Prostate gland (tissue), 2 donors: Measurements from ENCODE around the gene ZNF569. TPM values are rescaled to one million over a fixed set of nuclear protein-coding genes. Genes with fewer than 3 reads are reported as not detected.

Experiments
- DNase-seq: peaks from one replicate; pipeline ENCODE4 v3.0.0-alpha.2; 2019; ENCODE audit warnings: low spot score
- H3K27ac ChIP-seq, 2 donors: fragments of 200-600 bp; sonication (generic); 2 replicates each; pipeline ENCODE4 v1.5.1; 2017 to 2019
- H3K27me3 ChIP-seq: fragments of 200-600 bp; sonication (generic); replicated peaks from 2 replicates; pipeline ENCODE4 v1.5.1; 2019; ENCODE audit not compliant: insufficient read depth
- H3K36me3 ChIP-seq, 2 donors: fragments of 200-600 bp; sonication (generic); 1 replicate in 1 of 2; 2 replicates in 1 of 2; pipeline versions ENCODE4 v1.5.1 to v1.8.1; 2017 to 2019
- H3K4me1 ChIP-seq: fragments of 200-600 bp; sonication (generic); replicated peaks from 2 replicates; pipeline ENCODE4 v1.5.1; 2019
- H3K4me3 ChIP-seq, 2 donors: fragments of 200-600 bp; sonication (generic); 2 replicates each; pipeline ENCODE4 v1.5.1; 2017 to 2019
- H3K9me3 ChIP-seq: fragments of 200-600 bp; sonication (generic); 2 replicates; pipeline ENCODE4 v1.5.1; 2017
- POLR2A ChIP-seq: fragments of 450-650 bp; IDR thresholded peaks from one replicate; pipeline ENCODE4 v1.6.1; 2016; ENCODE audit warnings: antibody characterized with exemption, mild to moderate bottlenecking
- POLR2AphosphoS5 ChIP-seq: sonication (generic); formaldehyde crosslinking; IDR thresholded peaks from one replicate; pipeline ENCODE4 v1.6.1; 2017; ENCODE audit warnings: antibody characterized with exemption
- WGBS: methylation state at CpG from one replicate; pipeline ENCODE4 v1.1.5; 2018; 5-methylcytosine and 5-hydroxymethylcytosine counted together
- intact Hi-C: fragments of 100-400 bp; cut with DNase I; formaldehyde crosslinking; loops from one replicate; pipeline ENCODE4 v1.14.2; 2022
- total RNA-seq, 2 donors: library from RNA; depleted of rRNA; stranded (reverse); fragments of >200 nt; gene quantifications; one replicate each; pipeline ENCODE4 v1.1.0, GENCODE V29; 2016
- TF ChIP-seq, protein P1 (sequence below), 4 experiments: fragments of 200-600 bp in 2 of 4; fragments of 450-650 bp in 2 of 4; sonication (generic) in 2 of 4; IDR thresholded peaks; 1 replicate in 3 of 4; 2 replicates in 1 of 4; pipeline ENCODE4 v1.5.1; 2016 to 2019; ENCODE audit warnings: antibody characterized with exemption in 4 of 4, mild to moderate bottlenecking in 2 of 4, moderate library complexity in 2 of 4

The ZNF569 gene
- total RNA-seq = 1 to 10 TPM; 4.8 to 6.1 TPM

DNA sequence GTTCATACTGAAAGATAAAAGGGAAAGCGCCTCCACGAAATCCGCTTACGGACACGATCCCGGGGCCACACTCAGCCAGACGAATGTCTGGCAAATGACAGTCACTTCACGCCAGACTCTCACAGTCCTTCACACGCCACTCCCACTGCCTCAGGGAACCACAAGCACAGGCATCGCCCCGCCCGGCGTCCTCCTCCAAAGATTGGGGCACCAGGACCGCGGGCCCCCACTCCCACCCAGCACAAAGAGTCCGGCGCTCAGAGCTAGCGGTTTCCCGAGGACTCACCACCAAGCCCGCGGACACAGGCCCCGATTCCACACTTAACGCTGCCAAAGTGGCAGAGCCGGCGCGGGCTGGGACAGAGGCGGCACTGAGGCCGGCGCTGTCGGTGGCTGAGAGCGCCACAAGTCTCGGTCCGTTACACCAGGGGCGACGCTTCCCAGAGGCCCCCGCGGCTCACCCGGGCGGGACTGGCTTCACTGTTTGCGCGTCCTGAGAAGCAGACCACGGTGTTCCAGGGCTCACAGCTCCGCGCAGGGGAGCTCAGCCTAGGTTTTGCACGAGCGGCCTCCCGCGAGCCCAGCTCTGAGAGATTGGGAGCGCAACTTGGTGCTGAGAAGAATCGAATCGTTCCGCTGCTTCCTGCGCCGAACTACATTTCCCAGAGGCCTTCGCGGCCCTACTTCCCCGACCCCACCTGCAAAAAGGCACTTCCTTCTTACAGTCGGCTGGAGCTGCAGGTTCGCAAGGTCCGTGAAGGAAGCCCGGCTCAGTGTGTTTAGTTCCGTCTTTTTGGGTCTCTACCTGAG, at the start of gene ZNF569:
ZNF569 (minus strand) TSS at position 647 of the 810 bp plus-strand sequence. CDS start 22,523 bp downstream, outside the sequence.
- peak within 1 kb of the TSS; percentile 89 to 95 for H3K27ac ChIP-seq
- no peaks in the 10 kb centered on the region for H3K9me3 ChIP-seq
- no peaks in the 10 kb centered on the region for H3K36me3 ChIP-seq
- H3K4me1 ChIP-seq = no peaks in the 10 kb centered on the region
- H3K27me3 ChIP-seq = no peaks in the 10 kb centered on the region
- 1% methylated on average over 59 of the region's 62 CpGs for WGBS
- peak; percentile 94 for DNase-seq
- TF ChIP-seq POLR2A (no peak), POLR2AphosphoS5 (peak; percentile 94)
- TF ChIP-seq, protein P1, sequence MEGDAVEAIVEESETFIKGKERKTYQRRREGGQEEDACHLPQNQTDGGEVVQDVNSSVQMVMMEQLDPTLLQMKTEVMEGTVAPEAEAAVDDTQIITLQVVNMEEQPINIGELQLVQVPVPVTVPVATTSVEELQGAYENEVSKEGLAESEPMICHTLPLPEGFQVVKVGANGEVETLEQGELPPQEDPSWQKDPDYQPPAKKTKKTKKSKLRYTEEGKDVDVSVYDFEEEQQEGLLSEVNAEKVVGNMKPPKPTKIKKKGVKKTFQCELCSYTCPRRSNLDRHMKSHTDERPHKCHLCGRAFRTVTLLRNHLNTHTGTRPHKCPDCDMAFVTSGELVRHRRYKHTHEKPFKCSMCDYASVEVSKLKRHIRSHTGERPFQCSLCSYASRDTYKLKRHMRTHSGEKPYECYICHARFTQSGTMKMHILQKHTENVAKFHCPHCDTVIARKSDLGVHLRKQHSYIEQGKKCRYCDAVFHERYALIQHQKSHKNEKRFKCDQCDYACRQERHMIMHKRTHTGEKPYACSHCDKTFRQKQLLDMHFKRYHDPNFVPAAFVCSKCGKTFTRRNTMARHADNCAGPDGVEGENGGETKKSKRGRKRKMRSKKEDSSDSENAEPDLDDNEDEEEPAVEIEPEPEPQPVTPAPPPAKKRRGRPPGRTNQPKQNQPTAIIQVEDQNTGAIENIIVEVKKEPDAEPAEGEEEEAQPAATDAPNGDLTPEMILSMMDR (IDR thresholded peaks at IDR 0.05) = no peak
- H3K4me3 ChIP-seq = peak within 1 kb of the TSS; percentile 70 to 86
- intact Hi-C loops = loop anchor here (5.0 kb wide), 3 partner anchors 95 to 620 kb away; partner anchors contain the start of genes ZNF527, ZNF568 and ZNF829

DNA sequence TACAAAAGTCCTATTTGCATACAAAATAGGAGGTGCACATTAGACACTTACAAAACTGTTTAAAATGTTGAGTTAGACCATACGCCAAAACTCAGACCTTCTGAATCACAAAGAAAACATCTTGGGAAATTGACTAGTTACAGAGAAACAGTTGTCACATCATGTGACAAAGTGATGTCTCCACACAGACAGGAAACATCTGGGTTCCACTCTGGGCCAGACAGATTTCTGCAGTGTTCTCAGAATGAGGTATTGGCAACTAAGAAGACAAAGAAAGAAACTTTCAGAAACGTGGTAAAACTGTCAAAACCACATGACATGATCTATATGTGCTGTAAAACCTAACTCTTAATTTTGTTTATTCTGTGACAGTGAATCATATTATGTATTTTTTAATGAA, 46.2 kb upstream of the ZNF569 start:
- WGBS = 68% methylated on average over 2 of the region's 2 CpGs
- no peak overlapping the region for H3K4me3 ChIP-seq
- H3K4me1 ChIP-seq = no peaks in the 10 kb centered on the region
- no peak overlapping the region for H3K27ac ChIP-seq
- TF ChIP-seq POLR2AphosphoS5 = no peak
- no peak for TF ChIP-seq POLR2A
- TF ChIP-seq, protein P1 (IDR thresholded peaks at IDR 0.05) = no peak
- H3K27me3 ChIP-seq = no peaks in the 10 kb centered on the region
- no peaks in the 10 kb centered on the region for H3K9me3 ChIP-seq
- no peaks in the 10 kb centered on the region for H3K36me3 ChIP-seq
- intact Hi-C loops = no loop called here
- DNase-seq = no peak

DNA sequence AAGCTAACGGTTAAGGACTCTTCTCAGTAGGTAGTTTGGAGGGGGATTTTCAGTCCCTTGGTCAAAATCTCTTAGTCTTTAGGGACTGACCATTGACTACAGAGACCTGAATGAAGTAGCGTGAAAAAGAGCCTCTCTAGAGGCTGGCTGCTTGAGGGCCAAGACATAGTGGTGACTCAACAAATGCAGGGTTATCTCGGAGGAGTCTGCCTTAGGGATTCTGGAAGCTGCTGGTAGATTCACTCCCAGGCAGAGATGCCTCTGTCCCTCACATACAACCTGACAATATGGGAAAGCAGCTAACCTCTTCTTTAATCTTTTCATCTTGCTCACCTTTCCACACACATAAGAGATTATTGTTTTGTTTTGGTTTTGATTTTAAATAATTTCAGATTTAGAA, 44.6 kb upstream of the ZNF569 start:
- TF ChIP-seq POLR2A (no peak), POLR2AphosphoS5 (no peak)
- TF ChIP-seq, protein P1 (IDR thresholded peaks at IDR 0.05) = no peak
- no peak overlapping the region for H3K27ac ChIP-seq
- H3K4me1 ChIP-seq = no peaks in the 10 kb centered on the region
- WGBS = 98% methylated on average over 3 of the region's 3 CpGs
- no peaks in the 10 kb centered on the region for H3K27me3 ChIP-seq
- intact Hi-C loops = no loop called here
- no peaks in the 10 kb centered on the region for H3K9me3 ChIP-seq
- H3K4me3 ChIP-seq = no peak overlapping the region
- no peak for DNase-seq
- H3K36me3 ChIP-seq = no peaks in the 10 kb centered on the region

DNA sequence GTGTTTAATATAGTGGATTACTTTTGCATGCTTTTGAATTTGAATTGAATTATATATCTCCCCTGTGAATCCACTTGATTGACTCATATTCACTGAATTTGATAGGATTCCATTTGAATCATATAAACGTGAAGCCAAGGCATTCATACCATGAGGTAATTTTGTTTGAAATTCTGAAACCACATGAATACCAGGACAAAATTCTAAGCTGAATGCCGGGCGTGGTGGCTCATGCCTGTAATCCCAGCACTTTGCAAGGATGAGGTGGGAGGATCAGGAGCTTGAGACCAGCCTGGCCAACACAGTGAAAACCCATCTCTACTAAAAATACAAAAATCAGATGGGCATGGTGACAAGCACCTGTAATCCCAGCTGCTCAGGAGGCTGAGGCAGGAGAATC, 43.9 kb upstream of the ZNF569 start:
- Histone ChIP-seq H3K9me3 (no peaks in the 10 kb centered on the region), H3K27ac (no peak overlapping the region), H3K36me3 (no peaks in the 10 kb centered on the region), H3K4me1 (no peaks in the 10 kb centered on the region), H3K4me3 (no peak overlapping the region), H3K27me3 (no peaks in the 10 kb centered on the region)
- WGBS = 97% methylated on average over 3 of the region's 3 CpGs
- no peak for DNase-seq
- TF ChIP-seq POLR2A (no peak), POLR2AphosphoS5 (no peak)
- TF ChIP-seq, protein P1 (IDR thresholded peaks at IDR 0.05) = no peak
- intact Hi-C loops = no loop called here

DNA sequence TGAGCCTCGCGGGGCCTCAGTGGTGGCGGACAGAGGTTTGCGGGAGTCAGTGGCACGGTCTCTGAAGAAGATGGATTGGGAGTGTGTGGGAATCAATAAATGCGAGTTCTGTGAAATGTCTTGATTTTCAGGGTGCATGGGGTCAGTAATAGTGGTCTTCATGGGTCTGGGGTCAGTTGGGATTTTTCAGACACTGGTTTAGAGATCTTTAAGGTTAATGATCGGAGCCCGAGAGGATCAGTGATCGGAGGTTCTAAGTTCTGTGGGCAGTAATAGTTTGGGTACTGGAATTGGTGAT, 39.9 kb upstream of the ZNF569 start:
- H3K27ac ChIP-seq = peak overlapping the region; percentile 95 to 96
- no peaks in the 10 kb centered on the region for H3K27me3 ChIP-seq
- no peak for DNase-seq
- TF ChIP-seq, protein P1 (IDR thresholded peaks at IDR 0.05) = no peak
- no peak for TF ChIP-seq POLR2AphosphoS5
- no peak for TF ChIP-seq POLR2A
- H3K36me3 ChIP-seq = no peaks in the 10 kb centered on the region
- 2% methylated on average over 9 of the region's 9 CpGs for WGBS
- intact Hi-C loops = loop anchor here (2.0 kb wide), 1 partner anchor 38 kb away; the partner anchor contains the start of gene ZNF570
- peak overlapping the region; percentile 67 to 69 for H3K4me3 ChIP-seq
- H3K9me3 ChIP-seq = no peaks in the 10 kb centered on the region
- H3K4me1 ChIP-seq = no peaks in the 10 kb centered on the region
